RPMI8226 (cell line): ENCODE data around the gene PMF1.
"Not testable (repeated sequence)": the region's sequence is repeated elsewhere in the genome, so short reads cannot be mapped to it uniquely, and the experiment has no call there.

Experiments
- DNase-seq: peaks from one replicate; pipeline ENCODE4 v3.0.0-alpha.2; 2015

PMF1 gene, protein sequence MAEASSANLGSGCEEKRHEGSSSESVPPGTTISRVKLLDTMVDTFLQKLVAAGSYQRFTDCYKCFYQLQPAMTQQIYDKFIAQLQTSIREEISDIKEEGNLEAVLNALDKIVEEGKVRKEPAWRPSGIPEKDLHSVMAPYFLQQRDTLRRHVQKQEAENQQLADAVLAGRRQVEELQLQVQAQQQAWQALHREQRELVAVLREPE

DNA sequence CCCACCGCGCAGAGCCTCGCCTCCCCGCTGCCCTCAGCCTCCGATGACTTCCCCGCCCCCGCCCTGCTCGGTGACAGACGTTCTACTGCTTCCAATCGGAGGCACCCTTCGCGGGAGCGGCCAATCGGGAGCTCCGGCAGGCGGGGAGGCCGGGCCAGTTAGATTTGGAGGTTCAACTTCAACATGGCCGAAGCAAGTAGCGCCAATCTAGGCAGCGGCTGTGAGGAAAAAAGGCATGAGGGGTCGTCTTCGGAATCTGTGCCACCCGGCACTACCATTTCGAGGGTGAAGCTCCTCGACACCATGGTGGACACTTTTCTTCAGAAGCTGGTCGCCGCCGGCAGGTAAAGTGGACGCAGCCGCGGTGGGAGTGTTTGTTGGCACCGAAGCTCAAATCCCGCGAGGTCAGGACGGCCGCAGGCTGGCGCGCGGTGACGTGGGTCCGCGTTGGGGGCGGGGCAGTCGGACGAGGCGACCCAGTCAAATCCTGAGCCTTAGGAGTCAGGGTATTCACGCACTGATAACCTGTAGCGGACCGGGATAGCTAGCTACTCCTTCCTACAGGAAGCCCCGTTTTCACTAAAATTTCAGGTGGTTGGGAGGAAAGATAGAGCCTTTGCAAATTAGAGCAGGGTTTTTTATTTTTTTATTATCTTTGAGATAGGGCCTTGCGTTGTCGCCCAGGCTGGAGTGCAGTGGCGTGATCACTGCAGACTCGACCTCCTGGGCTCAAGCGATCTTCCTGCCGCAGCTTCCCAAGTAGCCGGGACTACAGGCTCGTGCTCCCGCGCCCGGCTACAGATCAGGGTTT, at the start of gene PMF1:
Gene PMF1 (plus strand): TSS at position 175 of the 811 bp plus-strand sequence. CDS start 9 bp downstream, at position 184.
- DNase-seq, result peak; percentile 98

DNA sequence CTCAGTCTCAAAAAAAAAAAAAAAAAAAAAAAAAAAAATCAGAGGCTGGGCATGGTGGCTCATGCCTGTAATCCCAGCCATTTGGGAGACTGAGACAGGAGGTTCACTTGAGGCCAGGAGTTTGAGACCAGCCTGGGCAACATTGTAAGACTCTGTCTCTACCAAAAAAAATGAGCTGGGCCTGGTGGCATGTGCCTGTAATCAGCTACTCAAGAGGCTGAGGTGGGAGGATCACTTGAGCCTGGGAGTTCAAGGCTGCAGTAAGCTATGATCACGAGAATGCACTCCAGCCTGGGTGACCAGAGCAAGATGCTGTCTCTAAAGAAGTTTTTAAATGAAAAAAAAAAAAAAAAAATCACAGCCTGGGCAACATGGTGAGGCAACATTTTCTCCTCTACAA, 49.1 kb upstream of the PMF1 start:
- no peak for DNase-seq

DNA sequence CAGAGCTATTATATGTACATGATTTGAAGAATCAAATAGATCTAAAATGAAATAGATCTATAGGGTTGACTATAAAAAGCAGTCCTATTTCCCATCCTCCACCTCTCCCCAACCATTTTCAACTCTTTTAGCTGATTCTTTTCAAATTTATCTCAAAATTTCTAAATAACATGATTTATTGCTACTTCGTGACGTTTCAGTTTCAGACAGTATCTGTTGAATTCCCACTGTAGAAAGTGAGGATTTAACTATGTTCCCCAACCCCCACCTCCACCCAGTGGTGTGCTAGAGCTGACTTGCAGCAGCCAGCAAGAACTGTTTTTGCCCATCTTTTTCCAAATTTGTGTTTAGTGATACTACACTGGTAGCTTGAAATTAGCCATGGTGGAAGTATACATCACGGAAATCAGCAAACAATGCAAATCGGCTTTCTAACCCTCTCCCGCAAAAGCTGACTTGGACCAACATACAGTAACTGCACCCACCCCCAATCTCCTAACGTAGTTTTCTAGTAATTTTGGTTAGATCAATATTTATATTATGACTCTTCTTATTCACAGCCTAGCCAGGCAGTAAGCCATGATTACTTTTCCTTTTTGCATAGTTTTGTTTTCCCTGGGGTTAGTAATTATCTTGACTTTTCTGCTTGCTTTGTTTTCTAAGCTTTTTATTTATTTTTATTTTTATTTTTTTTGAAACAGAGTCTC, 48.5 kb upstream of the PMF1 start:
- no peak for DNase-seq

DNA sequence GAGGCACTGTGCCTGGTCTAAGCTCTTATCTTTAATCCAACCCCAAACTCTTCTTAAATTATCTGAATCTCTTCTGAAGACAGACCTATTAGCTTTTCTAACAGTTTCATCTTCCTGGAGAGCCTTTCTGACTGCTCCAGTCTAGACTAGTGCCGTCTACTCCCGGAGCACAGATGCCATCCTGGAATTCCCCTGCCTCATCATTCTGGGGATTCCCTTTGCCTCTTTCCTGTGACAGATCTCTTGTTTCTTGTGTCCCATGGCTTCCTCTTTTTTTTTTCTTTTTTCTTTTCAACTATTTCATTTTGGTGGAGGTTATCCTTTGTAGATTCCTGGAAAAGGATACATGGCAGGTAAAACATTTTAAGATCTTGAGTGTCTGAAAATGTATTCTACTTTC, 47.7 kb upstream of the PMF1 start:
- DNase-seq, result no peak

DNA sequence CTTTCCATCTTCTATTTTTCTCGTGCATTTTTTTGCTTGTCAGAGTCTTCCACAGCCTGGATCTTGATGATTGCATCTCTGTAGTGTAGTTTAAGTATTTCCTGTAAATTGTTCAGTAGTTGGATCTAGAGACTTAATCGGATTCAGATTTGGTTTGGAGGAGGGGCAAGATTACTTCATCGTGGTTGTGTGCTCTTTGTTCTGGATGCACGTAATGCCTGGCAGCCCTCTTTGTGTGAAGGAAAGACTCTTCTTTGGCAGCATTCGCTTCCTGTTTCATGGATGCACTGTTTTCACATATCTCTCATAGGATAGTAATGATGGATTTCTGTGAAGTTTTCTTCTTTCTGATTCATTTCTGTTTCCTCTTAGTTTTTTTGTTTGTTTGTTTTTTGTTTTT, 45.3 kb upstream of the PMF1 start:
- DNase-seq, result no peak

DNA sequence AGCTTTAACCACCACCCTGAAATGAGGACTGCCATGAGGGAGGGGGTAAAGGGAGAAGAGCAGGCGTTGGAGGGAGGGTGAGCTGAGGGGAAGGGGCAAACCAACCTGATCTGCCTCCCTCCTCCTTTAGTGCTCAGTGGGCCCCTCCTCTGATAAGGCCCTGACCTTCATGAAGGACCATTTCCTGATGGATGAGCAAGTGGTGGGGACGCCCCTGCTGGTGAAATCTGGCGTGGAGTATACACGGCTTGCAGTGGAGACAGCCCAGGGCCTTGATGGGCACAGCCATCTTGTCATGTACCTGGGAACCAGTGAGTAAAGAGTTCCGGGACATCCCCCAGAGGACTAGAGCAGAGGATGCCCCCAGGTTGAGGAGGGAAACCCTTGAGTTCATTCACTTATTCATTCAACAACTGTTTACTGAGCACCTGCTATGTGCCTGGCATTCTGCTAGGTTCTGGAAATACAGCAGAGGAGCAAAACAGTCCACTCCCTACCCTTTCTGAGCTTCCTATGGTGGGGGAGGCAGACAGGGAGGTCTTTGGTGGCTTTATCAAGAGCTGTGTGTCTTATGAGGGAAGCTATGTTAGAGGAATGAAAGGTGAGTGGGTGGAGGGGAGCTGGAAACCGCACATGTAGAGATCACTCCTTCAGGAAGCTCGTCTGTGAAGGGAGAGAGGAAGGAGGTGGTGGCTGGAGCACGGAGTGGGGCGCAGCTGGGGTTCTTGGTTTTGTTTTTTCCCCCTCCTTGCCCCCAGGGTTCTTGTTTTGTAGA, 39.9 kb upstream of the PMF1 start:
- DNase-seq, result no peak

DNA sequence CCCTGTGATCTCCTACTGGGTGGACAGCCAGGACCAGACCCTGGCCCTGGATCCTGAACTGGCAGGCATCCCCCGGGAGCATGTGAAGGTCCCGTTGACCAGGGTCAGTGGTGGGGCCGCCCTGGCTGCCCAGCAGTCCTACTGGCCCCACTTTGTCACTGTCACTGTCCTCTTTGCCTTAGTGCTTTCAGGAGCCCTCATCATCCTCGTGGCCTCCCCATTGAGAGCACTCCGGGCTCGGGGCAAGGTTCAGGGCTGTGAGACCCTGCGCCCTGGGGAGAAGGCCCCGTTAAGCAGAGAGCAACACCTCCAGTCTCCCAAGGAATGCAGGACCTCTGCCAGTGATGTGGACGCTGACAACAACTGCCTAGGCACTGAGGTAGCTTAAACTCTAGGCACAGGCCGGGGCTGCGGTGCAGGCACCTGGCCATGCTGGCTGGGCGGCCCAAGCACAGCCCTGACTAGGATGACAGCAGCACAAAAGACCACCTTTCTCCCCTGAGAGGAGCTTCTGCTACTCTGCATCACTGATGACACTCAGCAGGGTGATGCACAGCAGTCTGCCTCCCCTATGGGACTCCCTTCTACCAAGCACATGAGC, 36.1 kb upstream of the PMF1 start:
- no peak for DNase-seq

DNA sequence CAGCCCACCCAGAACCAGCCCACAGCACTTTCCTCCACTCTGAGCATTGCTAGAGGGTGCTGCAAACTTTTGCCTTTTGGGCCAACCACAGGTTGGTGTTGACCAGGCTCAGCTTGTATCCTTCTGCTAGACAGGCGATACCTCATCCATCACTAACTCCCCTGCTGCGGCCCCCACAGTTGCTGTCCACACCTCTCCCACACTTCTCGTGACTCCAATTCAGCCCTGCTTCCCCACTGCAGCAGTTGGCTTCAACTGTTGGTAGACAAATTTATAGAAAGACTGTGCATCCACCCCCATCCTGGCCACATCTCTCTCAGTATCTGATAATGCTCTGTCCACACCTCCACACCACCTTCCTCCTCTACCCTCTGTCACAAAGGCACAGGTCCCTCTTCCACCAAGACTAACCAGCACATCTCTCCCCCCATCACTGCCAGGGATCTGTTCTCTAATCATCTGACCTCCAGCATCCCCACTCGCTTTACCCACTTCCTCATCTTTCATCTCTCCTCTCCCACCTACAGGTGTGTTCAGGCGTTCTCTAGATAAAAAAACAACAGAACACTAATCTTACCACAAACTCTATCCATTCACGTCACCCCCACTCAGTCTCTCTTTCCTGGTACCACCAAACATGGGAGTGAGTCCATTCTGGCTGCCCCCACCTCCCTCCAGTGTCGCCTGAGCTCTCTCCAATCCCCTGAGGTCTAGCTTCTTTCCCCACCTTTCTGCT, 34.7 kb upstream of the PMF1 start:
- DNase-seq, result peak; percentile 42

DNA sequence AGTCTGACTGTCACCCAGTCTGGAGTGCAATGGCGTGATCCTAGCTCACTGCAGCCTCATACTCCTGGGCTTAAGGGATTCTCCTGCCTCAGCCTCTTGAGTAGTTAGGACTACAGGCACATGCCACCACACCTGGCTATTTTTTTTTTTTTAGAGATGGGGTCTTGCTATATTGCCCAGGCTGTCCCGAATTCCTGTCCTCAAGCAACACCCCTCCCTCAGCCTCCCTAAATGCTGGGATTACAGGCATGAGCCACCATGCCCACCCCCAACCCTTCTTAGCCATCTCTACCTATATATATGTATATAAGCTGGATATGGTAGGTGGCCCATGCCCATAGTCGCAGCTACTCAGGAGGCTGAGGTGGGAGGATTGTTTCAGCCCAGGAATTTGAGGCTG, 32.3 kb upstream of the PMF1 start:
- no peak for DNase-seq

DNA sequence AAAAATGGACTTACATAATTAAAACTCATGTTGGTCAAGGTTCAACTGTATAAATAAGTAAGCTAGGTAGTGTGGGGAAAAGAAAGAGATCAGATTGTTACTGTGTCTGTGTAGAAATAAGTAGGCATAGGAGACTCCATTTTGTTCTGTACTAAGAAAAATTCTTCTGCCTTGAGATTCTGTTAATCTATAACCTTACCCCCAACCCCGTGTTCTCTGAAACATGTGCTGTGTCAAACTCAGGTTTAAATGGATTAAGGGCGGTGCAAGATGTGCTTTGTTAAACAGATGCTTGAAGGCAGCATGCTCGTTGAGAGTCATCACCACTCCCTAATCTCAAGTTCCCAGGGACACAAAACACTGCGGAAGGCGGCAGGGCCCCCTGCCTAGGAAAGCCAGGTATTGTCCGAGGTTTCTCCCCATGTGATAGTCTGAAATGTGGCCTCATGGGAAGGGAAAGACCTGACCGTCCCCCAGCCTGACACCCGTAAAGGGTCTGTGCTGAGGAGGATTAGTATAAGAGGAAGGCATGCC, 31.3 kb upstream of the PMF1 start:
- DNase-seq, result not testable (repeated sequence)

DNA sequence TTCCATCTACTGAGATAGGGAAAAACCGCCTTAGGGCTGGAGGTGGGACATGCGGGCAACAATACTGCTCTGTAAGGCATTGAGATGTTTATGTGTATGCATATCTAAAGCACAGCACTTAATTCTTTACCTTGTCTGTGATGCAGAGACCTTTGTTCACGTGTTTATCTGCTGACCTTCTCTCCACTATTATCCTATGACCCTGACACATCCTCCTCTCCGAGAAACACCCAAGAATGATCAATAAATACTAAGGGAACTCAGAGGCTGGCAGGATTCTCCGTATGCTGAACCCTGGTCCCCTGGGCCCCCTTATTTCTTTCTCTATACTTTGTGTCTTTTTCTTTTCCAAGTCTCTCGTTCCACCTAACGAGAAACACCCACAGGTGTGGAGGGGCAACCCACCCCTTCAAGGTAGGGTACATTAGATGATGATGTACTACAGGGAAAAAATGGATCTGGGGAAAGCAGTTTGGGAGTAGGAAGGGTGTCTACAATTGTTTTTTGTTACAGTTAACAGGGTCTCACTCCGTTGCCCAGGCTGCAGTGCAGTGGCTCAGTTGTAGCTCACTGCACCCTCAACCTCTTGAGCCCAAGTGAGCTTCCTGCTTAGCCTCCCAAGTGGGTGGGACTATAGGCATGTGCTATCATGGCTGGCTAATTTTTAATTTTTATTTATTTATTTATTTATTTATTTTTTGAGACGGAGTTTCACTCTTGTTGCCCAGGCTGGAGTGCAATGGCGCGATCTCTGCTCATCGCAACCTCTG, 30.6 kb upstream of the PMF1 start:
- not testable (repeated sequence) for DNase-seq

DNA sequence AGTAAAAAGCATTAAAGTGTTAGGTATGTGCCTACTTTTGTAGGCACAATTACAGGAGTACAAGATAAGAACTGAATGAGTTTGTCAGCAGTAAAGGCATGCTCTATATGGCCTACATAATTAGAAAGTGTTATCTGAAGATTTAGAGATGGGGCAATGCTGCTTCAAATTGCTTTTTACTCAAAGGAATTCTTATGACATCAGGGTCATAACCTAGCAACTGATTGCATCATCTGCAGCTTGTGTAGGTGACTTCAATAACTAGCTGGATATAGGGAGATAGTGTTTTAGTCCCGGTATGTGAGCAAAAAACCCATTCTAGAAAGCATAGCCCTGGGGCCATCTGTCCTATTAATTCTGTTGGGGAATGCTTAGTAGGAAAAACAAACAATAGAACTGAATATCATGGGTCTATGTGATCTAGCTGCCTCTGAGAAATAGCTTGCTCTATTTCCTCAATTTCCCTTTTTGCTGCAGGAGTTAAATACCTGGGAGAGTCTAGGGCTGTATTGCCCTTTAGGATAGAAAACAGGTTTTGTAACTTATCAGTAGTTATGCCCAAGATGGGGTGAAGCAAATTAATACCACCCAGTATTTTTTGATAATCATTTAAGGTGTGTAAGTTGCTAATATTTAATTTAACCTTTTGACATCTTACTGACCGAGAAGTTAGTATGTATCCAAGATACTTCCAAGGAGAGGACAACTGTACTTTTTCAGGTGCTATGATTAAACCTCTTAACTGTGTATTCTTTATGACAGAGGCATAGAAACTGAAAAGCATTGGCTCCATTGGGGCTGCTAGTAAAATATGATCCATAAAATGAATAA, 26.2 kb upstream of the PMF1 start:
- not testable (repeated sequence) for DNase-seq

DNA sequence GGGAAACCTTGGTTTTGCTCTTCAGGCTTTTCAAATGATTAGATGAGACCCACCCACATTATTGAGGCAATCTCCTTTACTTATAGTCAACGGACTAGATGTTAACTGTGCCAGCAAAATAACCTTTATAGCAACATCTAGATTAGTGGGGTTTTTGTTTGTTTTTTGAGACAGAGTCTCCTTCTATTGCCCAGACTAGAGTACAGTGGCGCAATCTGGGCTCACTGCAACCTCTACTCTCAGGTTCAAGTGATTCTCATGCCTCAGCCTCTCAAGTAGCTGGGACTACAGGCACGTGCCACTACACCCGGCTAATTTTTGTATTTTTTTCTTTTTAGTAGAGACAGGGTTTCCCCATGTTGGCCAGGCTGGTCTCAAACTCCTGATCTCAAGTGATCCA, 22.5 kb upstream of the PMF1 start:
- not testable (repeated sequence) for DNase-seq

DNA sequence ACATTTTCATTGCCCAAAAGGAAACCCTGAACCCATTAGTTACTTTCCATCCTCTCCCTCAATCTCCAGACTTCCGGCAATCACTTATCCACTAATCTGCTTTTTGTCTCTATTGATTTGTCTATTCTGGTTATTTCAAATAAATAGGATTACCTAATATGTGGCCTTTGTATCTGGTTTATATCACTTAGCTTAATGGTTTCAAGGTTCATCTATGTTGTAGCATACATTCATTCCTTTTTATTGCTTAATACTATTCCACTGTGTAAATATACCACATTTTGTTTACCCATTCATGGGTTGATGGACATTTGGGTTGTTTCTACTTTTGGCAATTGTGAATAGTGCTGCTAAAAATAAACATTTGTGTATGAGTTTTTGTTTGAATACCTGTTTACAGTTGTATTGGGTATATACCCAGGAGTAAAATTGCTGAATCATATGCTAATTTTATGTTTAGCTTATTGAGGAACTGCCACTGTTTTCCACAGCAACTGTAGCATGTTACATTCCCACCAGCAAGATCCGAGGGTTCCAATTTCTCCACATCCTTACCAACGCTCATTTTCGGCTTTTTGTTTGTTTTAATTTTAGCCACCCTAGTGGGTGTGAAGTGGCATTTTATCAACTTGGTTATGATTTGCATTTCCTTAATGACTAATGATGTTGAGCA, 21.4 kb upstream of the PMF1 start:
- no peak for DNase-seq

DNA sequence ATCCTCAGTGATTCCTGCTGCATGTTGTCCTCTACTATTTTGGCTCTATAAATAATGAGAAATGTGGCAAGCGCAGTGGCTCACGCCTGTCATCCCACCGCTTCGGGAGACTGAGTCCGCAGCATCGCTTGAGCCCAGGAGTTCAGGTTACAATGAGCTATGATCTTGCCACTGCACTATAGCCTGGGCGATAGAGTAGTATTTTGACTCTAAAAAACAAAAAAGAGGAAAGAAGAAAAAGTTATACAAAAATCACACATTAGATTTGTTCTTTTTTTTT, 19.7 kb upstream of the PMF1 start:
- DNase-seq, result no peak

DNA sequence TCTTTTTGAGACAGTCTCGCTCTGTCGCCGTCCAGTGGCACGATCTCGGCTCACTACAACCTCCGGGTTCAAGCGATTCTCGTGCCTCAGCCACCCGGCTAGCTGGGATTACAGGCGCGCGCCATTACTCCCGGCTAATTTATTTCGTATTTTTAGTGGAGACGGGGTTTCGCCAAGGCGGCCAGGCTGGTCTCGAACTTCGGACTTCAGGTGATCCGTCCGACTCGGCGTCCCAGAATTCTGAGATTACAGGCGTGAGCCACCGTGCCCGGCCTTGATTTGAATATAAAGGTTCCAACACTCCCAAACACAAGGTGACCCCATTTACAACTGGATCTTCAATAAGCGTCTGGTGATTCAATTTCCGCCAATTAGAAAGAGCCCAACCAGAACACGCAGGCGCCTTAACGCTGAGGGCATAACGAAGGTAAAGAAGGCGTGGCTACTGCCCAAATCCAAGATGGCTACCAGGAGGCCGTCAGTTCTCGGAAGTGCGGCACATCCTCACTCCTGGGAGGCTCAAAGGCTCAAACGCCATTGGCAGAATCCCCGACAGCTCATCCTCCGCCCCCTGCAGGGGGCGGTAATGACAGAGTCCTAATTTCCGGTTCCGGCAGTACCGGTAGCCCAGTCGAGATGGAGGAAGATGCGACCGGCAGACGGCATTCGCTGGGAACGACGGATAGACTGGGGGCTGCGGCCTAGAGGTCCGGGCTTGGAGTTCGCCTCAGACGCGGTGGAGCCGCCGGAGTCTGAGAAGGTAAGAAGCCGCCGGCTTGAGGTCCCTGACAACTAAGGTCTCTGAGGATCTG, 19.1 kb upstream of the PMF1 start, which contains the start of gene SLC25A44:
Gene SLC25A44 (plus strand): TSS at position 617 of the 812 bp plus-strand sequence. CDS start 5,744 bp downstream, outside the sequence.
- DNase-seq, result peak; percentile 99

DNA sequence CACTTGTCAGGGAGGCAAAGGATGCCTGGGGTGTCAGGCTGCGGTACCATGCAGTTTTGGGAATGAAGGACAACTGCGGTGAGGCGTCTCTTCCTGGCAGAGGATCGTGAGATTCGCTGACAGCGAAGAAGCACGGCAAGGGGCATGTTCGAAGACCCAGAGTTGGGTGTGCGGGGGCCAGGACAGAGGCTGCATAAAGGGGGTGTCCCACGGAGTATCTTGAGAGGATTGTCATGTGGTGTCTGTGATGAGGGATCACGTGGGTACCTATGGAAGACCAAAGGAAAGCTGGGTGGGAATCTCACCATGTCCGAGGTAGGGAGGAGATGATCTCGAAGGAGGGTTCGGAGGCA, 18.5 kb upstream of the PMF1 start:
- DNase-seq, result no peak

DNA sequence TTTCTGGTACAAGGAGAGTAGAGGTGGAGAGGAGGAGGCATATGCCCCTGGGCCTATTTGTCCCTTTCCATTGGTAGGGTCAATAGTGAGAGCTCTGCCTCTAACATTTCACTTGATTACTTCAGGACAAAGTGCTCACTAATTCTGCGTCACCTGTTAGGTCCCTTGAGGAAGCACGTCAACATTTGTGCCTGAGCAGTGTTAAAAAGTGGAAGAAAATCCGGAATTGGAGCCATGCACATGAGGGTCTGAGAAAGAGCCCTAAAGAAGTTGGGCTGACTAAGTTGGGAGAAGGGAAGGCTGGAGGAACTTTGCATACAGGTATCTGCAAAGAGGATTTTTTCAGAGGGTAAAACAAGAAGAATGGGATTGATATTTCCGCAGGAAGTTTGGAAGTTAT, 17.0 kb upstream of the PMF1 start:
- no peak for DNase-seq

DNA sequence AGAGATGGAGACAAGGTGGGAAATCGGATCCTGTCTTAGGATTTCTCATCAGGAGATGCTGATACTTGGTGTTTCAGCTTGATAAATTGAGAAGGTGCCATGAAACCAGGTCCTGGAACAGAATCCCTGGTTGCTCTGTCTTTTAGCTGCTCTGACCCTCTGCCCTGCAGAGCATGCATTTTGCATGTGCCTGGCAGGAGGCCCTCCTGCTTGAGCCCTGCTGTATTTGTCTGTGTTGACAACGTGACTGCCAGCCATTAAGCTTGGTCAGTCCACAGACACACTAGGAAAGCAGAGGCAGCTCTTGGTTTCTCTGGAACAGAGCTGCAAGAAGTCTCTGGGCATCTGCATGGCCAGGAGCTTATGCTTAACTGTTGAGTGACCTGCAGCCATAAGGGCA, 16.4 kb upstream of the PMF1 start:
- DNase-seq, result no peak
